NAMALWA (cell line): ENCODE measurements around the gene COX7B2.

Source experiments
- DNase-seq: peaks from one replicate; pipeline ENCODE4 v3.0.0-alpha.2; 2015; ENCODE audit warnings: low spot score

COX7B2 gene

DNA sequence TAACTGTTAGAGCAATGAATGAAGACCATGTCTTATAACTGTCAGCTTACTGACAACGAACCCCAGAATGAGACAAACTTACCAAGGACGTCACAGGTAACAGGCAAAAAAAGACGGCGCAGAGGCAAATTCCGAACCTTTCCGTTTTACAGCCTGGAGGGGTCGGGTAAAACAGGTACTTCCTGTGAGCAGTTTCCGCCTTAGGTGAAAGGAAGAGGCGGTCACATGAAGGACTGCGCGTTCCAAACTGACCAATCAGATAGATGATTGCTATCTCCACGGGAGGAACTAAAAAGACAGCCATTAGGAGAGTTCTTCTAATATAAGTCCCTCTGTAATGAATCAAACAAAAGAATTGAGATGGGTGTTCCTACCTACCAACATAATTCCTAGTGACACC lies at the start of gene COX7B2:
COX7B2 (minus strand) TSS at position 168 of the 400 bp plus-strand sequence. CDS start 174,053 bp downstream, outside the sequence.
- DNase-seq = no peak

GRCh38 chr4:46956451-46956850 lies 47.4 kb upstream of the COX7B2 start:
- no peak for DNase-seq

- no peak for DNase-seq
These were observed 46.6 kb upstream of the COX7B2 start for GRCh38 chr4:46955601-46956000.

GRCh38 chr4:46954643-46955042 lies 45.6 kb upstream of the COX7B2 start:
- no peak for DNase-seq

GRCh38 chr4:46953564-46953963 lies 44.5 kb upstream of the COX7B2 start:
- no peak for DNase-seq

- no peak for DNase-seq
These were observed 43.4 kb upstream of the COX7B2 start for GRCh38 chr4:46952451-46952850.

GRCh38 chr4:46950826-46951225 lies 41.8 kb upstream of the COX7B2 start:
- DNase-seq = no peak

DNA sequence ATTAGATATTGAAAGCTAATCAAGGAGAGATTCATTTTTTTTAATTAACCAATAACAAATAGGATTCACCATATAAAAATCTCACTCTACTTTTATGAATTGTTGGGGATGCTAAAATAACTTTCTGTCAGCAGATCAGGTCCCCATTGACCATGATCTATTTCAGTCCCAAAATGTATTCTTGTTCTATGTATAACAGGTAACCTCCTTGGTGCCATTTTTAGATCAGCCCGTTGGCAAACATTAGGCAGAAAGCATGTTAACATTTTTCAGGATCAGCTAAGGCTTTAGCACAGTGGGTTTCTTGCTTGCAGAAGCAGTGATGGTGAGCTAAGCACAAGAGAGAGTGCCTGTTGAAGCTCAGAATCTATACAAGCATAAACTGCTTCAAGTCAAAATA lies 40.8 kb upstream of the COX7B2 start:
- DNase-seq = no peak

GRCh38 chr4:46947541-46947940 lies 38.5 kb upstream of the COX7B2 start:
- no peak for DNase-seq

DNA sequence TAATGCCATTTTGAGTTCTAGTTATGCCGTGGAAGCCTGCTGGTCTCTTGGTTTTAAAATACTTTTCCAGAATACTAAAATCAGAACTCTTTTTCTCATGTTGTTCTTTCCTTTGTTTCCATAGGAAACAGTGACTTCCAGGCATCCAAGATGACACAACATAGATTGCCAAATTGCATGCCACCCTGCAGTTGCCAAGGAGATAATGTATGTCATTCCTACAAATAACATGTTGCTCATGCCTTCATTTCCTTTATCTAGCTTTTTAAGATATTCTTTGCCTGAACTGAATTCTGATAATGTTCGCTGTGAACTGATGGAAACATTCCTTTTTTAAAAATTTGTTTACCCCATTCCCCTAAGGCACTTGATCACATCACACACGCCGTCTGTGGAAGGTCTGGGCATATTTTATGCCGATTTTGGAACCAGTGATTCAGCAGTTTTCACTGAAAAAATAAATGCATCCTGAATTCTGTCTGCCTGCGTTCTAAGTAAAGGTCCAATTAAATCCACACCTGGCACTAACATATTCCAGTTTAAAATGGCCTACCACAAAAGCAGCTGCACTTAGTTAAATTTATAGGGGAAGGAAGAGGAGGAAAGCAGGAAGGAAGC lies 38.0 kb upstream of the COX7B2 start:
- no peak for DNase-seq

DNA sequence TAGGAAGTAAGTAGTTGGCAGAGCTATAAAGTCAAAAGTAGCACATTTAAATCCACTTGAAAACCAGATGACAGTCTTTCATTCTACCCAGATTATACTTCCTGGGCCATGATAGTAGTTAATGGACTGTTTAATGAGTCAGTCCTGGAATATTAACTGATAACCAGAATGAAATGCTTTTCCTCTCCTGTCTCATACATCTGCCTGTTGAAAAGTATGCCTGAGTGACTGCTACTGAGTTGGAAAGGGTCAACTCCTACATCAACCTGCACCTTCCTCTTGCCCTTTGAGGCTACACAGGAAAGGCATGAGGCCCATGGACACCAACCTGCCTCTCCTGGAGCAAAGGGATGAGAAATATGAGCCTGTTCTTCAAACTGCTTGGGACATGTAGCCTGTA lies 36.0 kb upstream of the COX7B2 start:
- no peak for DNase-seq

DNA sequence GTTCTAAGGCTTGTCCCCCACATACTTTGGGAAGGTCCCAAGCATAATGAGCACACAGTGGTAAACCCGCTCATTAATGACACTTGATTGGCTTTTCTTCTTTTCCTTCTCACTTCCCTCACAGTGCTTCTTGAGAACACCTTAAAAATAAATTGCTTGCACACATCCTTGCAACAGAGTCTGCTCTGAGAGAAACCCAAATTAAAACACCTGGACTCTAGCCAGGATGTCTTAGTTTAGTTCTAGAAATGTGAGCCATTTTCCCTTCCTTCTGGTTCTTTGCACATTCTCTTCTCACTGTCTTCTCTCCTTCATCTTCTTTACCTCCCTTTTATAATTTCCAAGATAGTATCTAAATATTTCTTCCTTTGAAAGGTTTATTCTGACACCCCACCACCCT lies 35.3 kb upstream of the COX7B2 start:
- DNase-seq = no peak

DNA sequence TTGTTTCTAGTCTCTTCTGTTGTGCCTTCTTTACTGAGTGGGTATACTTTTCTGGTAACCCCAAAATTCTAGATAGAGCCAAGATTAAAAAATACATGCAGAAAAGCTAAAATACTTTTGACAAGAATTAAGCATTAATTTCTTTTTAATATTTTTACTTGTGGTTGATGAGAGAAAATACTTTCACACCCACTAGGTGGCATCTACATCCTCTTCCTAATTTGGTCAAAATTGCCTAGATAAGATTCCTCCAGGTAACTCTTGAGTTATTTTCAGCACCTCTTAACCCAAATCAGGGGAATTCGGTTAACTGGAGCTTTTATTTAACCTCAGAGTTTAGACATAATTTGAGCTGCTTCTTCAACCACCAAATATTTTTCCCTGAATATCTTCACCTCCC lies 28.4 kb upstream of the COX7B2 start:
- peak; percentile 22 for DNase-seq

GRCh38 chr4:46934726-46935125 lies 25.7 kb upstream of the COX7B2 start:
- no peak for DNase-seq

DNA sequence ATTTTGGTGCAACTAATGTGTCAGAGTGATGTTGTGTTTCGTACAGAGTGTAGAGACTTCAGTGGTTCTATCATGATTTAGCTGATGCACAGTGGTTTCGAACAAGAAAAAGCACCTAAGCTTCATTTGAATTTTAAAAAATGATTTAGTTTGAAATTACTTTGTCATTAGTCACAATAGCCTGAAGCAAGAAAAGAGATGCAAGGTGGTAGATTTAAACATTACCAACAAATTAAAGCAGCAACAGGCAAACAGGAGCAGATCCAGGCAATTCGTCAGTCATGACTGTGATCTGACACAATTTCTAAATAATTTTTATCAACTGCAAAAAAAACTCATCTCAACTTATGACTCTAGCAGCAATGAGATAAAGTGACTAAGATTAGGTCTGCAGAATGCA lies 24.6 kb upstream of the COX7B2 start:
- DNase-seq = no peak

DNA sequence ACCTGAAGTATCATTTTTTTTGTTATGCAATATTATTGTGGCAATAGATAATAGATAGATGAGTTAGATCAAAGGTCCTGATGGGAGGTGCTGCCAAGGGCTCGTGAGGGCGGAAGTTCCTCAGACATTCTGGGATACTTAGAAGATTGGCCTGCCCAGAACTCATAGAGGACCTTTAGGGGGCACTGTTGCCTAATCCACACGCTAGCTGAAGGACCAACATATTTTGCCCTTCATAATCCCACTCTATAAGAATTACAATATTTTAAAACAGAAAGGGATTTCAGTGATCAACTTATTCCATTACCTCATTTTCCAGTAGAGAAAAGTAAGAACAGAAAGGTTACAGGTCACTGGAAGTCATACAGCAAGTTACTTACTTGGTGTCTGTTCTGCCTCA lies 22.9 kb upstream of the COX7B2 start:
- peak; percentile 40 for DNase-seq

DNA sequence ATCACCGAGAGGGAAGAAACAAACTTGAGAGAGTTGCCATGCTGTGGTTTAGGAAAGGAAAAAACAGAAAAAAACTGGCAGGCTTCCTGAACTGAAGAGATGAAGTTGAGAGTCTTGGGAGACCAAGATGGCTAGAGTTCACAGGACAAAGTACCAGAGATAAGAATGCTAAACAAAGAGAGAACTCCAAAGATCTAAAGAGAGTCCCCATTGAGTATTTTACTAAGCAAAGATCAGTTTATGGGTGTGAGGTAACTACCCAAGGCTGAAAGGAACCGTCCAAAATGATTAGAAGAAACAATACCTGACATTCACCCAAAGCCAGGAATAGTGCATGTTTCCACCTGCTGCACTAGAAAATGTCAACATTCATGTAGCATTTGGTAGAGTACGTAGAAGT lies 21.8 kb upstream of the COX7B2 start:
- no peak for DNase-seq

- DNase-seq = no peak
These were observed 18.2 kb upstream of the COX7B2 start for GRCh38 chr4:46927201-46927600.

- no peak for DNase-seq
These were observed 15.9 kb upstream of the COX7B2 start for GRCh38 chr4:46924789-46925529.

GRCh38 chr4:46922205-46922604 lies 13.2 kb upstream of the COX7B2 start:
- DNase-seq = no peak

- DNase-seq = no peak
These were observed 897 bp downstream of the COX7B2 start for GRCh38 chr4:46908148-46908547.

DNA sequence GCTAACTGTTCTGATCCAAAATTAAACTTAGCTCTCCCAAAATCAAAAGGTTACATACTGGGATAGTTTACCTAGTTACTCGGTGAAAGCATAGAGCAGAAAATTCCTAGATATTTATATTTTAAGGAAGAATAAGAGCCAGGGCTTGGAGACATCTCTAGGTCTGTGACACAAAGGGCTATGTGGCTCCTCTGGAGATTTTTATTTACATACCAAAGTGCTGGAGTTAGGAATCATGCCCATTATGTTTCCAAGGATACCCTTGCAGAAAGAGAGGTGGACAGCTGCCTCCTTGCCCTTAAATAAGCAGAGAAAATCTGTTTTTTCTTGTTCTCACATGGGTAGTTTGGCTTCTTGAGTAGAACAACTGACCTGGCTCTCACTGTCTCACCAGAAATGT lies 9.0 kb downstream of the COX7B2 start:
- DNase-seq = no peak

GRCh38 chr4:46894826-46895225 lies 14.2 kb downstream of the COX7B2 start:
- no peak for DNase-seq

DNA sequence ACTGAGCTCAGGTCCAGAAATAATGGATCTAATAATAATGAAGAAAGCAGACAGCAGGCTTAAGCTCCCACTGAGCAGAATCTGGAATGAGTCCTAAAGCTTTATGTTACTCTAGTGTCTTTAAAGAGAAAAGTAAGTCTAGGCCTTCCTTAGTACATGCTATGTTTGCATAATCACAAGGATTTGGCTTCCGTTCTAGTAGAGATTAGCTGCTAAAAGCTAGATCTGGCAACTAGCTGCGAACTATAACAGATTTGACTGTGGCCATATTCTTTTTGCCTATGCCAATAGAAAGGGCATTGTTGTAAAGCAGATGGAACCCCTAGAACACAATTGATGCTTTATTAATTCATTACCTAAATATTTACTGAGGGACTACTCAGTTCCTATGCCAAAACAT lies 19.0 kb downstream of the COX7B2 start:
- DNase-seq = no peak
